IPS DF 4.7 (cell line): ENCODE measurements around the gene FAM193A.
"Not testable (repeated sequence)": the region's sequence is repeated elsewhere in the genome, so short reads cannot be mapped to it uniquely, and the experiment has no call there.

Experiments used
- DNase-seq: peaks from one replicate; pipeline ENCODE4 v3.0.0-alpha.2; 2013; ENCODE audit warnings: low spot score; ENCODE audit errors: extremely low read depth

The FAM193A gene

DNA sequence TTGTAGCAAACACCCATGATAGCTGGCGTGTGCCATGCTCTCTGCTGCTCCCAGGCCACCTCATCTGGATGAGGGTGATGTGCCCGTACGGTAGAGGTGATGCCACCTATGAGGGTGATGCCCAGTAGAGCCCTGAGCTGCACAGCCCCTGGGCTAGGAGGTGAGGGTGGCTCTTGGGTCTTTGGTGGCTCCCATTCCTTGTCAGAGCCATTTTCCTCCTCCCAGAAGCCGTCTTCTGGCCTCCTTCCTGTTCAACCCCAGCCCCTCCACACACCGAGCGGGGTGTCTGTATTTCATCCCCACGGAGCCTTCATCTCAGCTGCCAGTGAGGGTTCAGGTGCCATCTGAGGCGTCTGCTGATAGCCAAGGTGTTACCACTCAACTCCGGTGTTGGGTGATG lies 231.7 kb downstream of the FAM193A start:
- no peak for DNase-seq

GRCh38 chr4:2768921-2769336 lies 232.5 kb downstream of the FAM193A start:
- DNase-seq: no peak

DNA sequence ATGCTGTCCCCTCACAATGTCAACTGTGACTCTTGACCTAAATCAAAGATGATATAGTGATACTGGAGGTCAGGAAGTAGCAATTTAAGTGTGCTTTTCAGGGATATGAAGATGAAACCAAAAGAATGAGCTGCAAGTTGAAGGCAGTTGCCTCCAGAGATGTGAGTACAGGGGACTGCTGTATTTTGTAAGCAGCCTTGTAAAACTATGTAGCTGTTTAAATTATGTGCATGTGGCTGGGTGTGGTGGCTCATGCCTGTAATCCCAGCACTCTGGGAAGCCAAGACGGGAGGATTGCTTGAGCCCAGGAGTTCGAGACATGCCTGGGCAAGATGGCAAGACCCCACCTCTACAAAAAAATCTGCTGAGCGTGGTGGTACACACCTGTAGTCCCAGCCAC lies 234.8 kb downstream of the FAM193A start:
- no peak for DNase-seq

DNA sequence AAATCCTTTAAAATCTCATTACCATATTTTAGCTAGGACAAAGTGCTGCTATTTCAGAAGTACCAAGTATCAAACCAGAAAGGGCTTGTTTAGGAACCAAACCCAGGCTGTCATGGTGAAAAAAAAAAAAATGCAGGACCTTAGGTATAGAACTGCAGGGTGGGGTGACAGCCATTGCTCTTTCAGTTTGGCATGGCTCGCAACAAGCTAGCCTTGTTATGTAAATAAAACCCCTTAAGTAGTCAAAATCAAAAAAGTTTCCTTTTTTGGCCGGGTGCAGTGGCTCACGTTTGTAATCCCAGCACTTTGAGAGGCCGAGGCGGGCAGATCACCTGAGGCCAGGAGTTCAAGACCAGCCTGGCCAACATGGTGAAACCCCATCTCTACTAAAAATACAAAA lies 244.2 kb downstream of the FAM193A start:
- DNase-seq: not testable (repeated sequence)

- no peak for DNase-seq
Observed at GRCh38 chr4:2781911-2782310, 245.5 kb downstream of the FAM193A start.
